Suprapubic skin (tissue), 4 donors: ENCODE measurements around the gene DNAH10.

Experiments used
- POLR2A ChIP-seq, 2 donors: fragments of 450-650 bp; IDR thresholded peaks; one replicate each; pipeline ENCODE4 v1.6.1; 2017; ENCODE audit warnings: antibody characterized with exemption in 2 of 2, mild to moderate bottlenecking in 2 of 2, moderate library complexity in 2 of 2
- POLR2AphosphoS5 ChIP-seq, 3 donors: sonication (generic); formaldehyde crosslinking; IDR thresholded peaks; one replicate each; pipeline ENCODE4 v1.6.1; 2017; ENCODE audit warnings: antibody characterized with exemption in 3 of 3
- TF ChIP-seq, protein P1 (sequence below), 2 donors: fragments of 200-600 bp in 1 of 2; fragments of 450-650 bp in 1 of 2; sonication (generic) in 1 of 2; IDR thresholded peaks; one replicate each; pipeline ENCODE4 v1.5.1; 2016 to 2019; ENCODE audit warnings: antibody characterized with exemption in 2 of 2, mild to moderate bottlenecking in 1 of 2, moderate library complexity in 1 of 2

DNA sequence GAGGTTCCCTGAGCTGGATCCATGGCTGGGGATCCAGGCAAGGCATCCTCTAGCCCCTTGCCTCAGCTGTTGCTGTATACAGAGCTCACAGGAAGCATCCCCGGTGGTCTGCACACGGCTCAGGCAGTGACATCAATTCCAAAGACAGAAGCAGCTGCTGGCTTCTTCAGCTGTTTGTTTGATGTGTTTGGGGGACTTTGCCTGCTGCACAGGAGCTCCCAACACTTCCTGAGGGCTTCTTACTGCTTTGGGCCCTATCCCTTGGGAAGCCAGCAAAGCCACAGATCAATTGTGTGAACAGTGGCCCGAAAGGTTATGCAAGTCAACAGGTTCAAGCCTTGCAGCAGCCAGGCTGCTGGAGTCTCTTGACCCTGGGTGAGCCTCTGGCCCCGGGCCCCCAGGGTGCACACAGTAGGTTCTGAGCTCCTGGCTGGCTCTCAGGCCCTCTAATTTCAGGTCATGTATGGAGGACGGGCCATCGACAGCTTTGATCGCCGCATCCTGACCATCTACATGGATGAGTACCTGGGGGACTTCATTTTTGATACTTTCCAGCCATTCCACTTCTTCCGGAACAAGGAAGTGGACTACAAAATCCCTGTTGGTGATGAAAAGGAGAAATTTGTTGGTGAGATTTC, 168.0 kb downstream of the DNAH10 start:
- TF ChIP-seq POLR2A (IDR thresholded peaks at IDR 0.05) (no peak), POLR2AphosphoS5 (IDR thresholded peaks at IDR 0.05) (no peak)
- TF ChIP-seq, protein P1, sequence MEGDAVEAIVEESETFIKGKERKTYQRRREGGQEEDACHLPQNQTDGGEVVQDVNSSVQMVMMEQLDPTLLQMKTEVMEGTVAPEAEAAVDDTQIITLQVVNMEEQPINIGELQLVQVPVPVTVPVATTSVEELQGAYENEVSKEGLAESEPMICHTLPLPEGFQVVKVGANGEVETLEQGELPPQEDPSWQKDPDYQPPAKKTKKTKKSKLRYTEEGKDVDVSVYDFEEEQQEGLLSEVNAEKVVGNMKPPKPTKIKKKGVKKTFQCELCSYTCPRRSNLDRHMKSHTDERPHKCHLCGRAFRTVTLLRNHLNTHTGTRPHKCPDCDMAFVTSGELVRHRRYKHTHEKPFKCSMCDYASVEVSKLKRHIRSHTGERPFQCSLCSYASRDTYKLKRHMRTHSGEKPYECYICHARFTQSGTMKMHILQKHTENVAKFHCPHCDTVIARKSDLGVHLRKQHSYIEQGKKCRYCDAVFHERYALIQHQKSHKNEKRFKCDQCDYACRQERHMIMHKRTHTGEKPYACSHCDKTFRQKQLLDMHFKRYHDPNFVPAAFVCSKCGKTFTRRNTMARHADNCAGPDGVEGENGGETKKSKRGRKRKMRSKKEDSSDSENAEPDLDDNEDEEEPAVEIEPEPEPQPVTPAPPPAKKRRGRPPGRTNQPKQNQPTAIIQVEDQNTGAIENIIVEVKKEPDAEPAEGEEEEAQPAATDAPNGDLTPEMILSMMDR (IDR thresholded peaks at IDR 0.05): no peak
